Neural progenitor cell (in vitro differentiated cells): ENCODE measurements around the gene RAPGEF4.

Source experiments
- CTCF ChIP-seq: fragments of 200-600 bp; sonication (generic); IDR thresholded peaks from 2 replicates; pipeline ENCODE4 v1.5.1; 2017; ENCODE audit warnings: antibody characterized with exemption, mild to moderate bottlenecking
- EZH2phosphoT487 ChIP-seq: fragments of 200-600 bp; sonication (generic); IDR thresholded peaks from 2 replicates; pipeline ENCODE4 v1.6.1; 2017; ENCODE audit warnings: antibody characterized with exemption

GRCh38 chr2:172861656-172862476 is 126.2 kb downstream of the RAPGEF4 start:
- no peak for TF ChIP-seq EZH2phosphoT487
- no peak for TF ChIP-seq CTCF
